ENCODE results near the gene CCDC97. TPM values are rescaled to one million over a fixed set of nuclear protein-coding genes. Genes with fewer than 3 reads are reported as not detected.

The CCDC97 gene
- total RNA-seq, 1 donor from 2014 or later: 40.5 TPM

- DNase-seq (ENCODE audit: low spot score in 2 of 2, unreplicated experiment in 2 of 2): no peak
Measured at GRCh38 chr19:41325640-41325946, 15.6 kb downstream of the CCDC97 start.

GRCh38 chr19:41325947-41326706 is 16.2 kb downstream of the CCDC97 start:
- H3K9me3 Mint-ChIP-seq: no peaks in the 10 kb centered on the region
- peaks cover 49% of the 10 kb centered on the region for H3K4me1 Mint-ChIP-seq
- no peak for TF ChIP-seq CTCF (IDR thresholded peaks at IDR 0.05; ENCODE audit: unreplicated experiment)
- peak overlapping the region; percentile 59 for H3K4me3 Mint-ChIP-seq
- peaks cover 6% of the 10 kb centered on the region for H3K27me3 Mint-ChIP-seq (ENCODE audit: low read depth)
- DNase-seq (ENCODE audit: low spot score in 2 of 2, unreplicated experiment in 2 of 2): no peak
- H3K36me3 Mint-ChIP-seq: peaks cover 2% of the 10 kb centered on the region
- peak overlapping the region; percentile 62 for H3K27ac Mint-ChIP-seq

More at GRCh38 chr19:41325640-41325946, 15.6 kb downstream of the CCDC97 start:
- Mint-ChIP-seq H3K4me1 (peaks cover 49% of the 10 kb centered on the region), H3K36me3 (peaks cover 2% of the 10 kb centered on the region), H3K27me3 (ENCODE audit: low read depth) (peaks cover 6% of the 10 kb centered on the region), H3K4me3 (peak overlapping the region; percentile 77), H3K27ac (peak overlapping the region; percentile 94), H3K9me3 (no peaks in the 10 kb centered on the region)
- TF ChIP-seq CTCF (IDR thresholded peaks at IDR 0.05; ENCODE audit: unreplicated experiment): no peak

GRCh38 chr19:41327076-41327575 is 17.2 kb downstream of the CCDC97 start:
- Mint-ChIP-seq H3K36me3 (peaks cover 4% of the 10 kb centered on the region), H3K4me1 (peaks cover 46% of the 10 kb centered on the region), H3K9me3 (no peaks in the 10 kb centered on the region), H3K4me3 (no peak overlapping the region), H3K27ac (peak overlapping the region; percentile 67), H3K27me3 (ENCODE audit: low read depth) (peaks cover 6% of the 10 kb centered on the region)
- DNase-seq (ENCODE audit: low spot score in 2 of 2, unreplicated experiment in 2 of 2): no peak
- TF ChIP-seq CTCF (IDR thresholded peaks at IDR 0.05; ENCODE audit: unreplicated experiment): no peak

GRCh38 chr19:41327576-41328156 is 17.7 kb downstream of the CCDC97 start:
- H3K27me3 Mint-ChIP-seq (ENCODE audit: low read depth): peaks cover 6% of the 10 kb centered on the region
- DNase-seq (ENCODE audit: low spot score in 2 of 2, unreplicated experiment in 2 of 2): no peak

GRCh38 chr19:41328157-41328841 is 18.3 kb downstream of the CCDC97 start:
- TF ChIP-seq CTCF (IDR thresholded peaks at IDR 0.05; ENCODE audit: unreplicated experiment): no peak
- Mint-ChIP-seq H3K27ac (peak overlapping the region; percentile 48), H3K4me1 (peaks cover 36% of the 10 kb centered on the region), H3K36me3 (peaks cover 4% of the 10 kb centered on the region), H3K27me3 (ENCODE audit: low read depth) (peaks cover 6% of the 10 kb centered on the region), H3K4me3 (no peak overlapping the region), H3K9me3 (no peaks in the 10 kb centered on the region)
- no peak for DNase-seq (ENCODE audit: low spot score in 2 of 2, unreplicated experiment in 2 of 2)

More at GRCh38 chr19:41327576-41328156, 17.7 kb downstream of the CCDC97 start:
- no peak overlapping the region for H3K4me3 Mint-ChIP-seq
- H3K4me1 Mint-ChIP-seq: peaks cover 42% of the 10 kb centered on the region
- no peak overlapping the region for H3K27ac Mint-ChIP-seq
- H3K36me3 Mint-ChIP-seq: peaks cover 4% of the 10 kb centered on the region
- H3K9me3 Mint-ChIP-seq: no peaks in the 10 kb centered on the region
- no peak for TF ChIP-seq CTCF (IDR thresholded peaks at IDR 0.05; ENCODE audit: unreplicated experiment)

Data from mesothelial cell of epicardium (in vitro differentiated cells).